Osteocyte (in vitro differentiated cells): Measurements from ENCODE around the gene TMPRSS9. TPM values are rescaled to one million over a fixed set of nuclear protein-coding genes. Genes with fewer than 3 reads are reported as not detected.

ENCODE experiments used
- DNase-seq: peaks from one replicate; pipeline ENCODE4 v3.0.0; 2021; ENCODE audit warnings: mixed read lengths; ENCODE audit not compliant: unreplicated experiment; ENCODE audit errors: extremely low spot score
- H3K27ac Mint-ChIP-seq: one replicate; pipeline ENCODE4 v1.8.0; 2021; ENCODE audit warnings: mild to moderate bottlenecking, mixed read lengths; ENCODE audit not compliant: unreplicated experiment
- H3K27me3 Mint-ChIP-seq: one replicate; pipeline ENCODE4 v1.8.0; 2021; ENCODE audit warnings: mixed read lengths; ENCODE audit not compliant: unreplicated experiment
- H3K36me3 Mint-ChIP-seq: one replicate; pipeline ENCODE4 v1.8.0; 2021; ENCODE audit warnings: mixed read lengths; ENCODE audit not compliant: unreplicated experiment
- H3K4me1 Mint-ChIP-seq: one replicate; pipeline ENCODE4 v1.8.0; 2021; ENCODE audit warnings: mixed read lengths; ENCODE audit not compliant: unreplicated experiment
- H3K4me3 Mint-ChIP-seq: one replicate; pipeline ENCODE4 v1.8.0; 2021; ENCODE audit warnings: mild to moderate bottlenecking, moderate library complexity, mixed read lengths; ENCODE audit not compliant: unreplicated experiment
- H3K9me3 Mint-ChIP-seq: one replicate; pipeline ENCODE4 v1.8.0; 2021; ENCODE audit warnings: mixed read lengths; ENCODE audit not compliant: unreplicated experiment
- CTCF ChIP-seq: fragments of 200-600 bp; sonication (generic); IDR thresholded peaks from 2 replicates; pipeline ENCODE4 v1.5.0; 2021; ENCODE audit warnings: antibody characterized with exemption, mild to moderate bottlenecking, moderate library complexity
- total RNA-seq: library from RNA; stranded (reverse); gene quantifications from 2 replicates; pipeline ENCODE4 v1.2.1, GENCODE V29; 2021

The TMPRSS9 gene
- total RNA-seq, 1 donor from 2014 or later: 0.08 TPM

DNA sequence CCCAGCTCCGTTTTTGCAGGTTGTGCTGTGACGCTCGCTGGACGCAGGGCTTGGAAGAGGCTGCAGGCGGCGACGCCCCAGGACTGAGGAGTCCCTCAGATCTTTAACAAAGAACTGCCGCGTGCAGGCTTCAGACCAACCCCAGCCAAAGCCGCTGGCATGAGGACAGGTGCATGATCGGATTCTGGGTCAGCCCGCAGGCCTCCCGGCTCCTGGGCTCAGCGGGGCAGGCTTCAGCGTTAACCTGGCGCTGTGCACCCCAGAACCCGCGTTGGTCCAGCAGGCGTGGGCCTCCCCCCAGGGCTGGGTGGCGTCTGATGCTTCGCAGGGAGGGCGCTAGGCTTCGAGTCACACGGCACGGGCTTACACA is 68.2 kb downstream of the TMPRSS9 start:
- no peaks in the 10 kb centered on the region for H3K9me3 Mint-ChIP-seq
- peak overlapping the region; percentile 98 for H3K27ac Mint-ChIP-seq
- H3K4me1 Mint-ChIP-seq: peaks cover 17% of the 10 kb centered on the region
- DNase-seq: no peak
- peaks cover 6% of the 10 kb centered on the region for H3K36me3 Mint-ChIP-seq
- no peak for TF ChIP-seq CTCF
- H3K27me3 Mint-ChIP-seq: no peaks in the 10 kb centered on the region
- no peak overlapping the region for H3K4me3 Mint-ChIP-seq

DNA sequence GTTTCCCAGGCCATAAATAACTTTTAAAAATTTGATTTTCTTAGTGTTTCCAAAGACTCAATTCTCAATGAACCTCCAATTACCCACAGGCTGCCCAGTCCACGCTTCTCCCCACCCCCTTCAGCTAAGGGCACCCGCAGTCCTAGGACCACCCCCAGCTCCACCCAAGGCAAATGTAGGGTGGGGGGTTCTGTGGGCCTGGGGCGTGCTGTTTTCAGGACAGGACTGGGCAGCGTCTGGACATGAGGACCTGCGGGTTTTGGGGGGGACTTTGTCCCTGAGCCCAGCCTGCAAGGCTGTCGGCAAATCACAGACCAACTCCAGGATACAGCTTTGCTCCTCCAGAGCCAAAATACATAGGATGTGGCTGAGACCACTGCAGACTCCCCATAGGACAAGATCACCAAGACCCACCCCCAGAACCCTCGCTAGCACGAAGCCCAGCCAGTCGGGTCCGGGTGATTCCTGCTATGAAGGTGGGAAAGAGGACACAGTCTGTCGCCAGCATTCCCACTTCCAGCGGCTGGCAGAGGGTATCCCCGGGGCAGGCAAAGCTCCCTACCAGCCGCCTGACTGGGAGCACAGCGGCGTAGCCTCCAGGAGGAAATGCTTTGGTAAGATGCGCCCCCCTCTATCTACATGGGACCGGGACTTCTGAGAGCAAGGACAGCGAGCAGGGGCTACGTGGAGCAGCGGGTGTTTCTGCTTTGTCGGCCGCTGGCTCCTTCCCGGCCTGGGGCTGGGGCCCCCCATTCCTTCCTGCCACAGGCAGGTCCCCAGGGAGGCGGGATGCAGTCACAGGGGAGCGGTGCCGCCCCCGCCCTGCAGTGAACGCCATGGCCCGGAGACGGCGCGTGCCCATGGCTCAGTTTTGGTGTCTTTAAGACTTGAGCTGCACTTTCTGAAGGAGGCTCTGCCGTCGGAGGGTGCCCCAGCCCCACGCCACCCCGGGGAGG is 69.0 kb downstream of the TMPRSS9 start:
- no peak for DNase-seq
- Mint-ChIP-seq H3K27me3 (no peaks in the 10 kb centered on the region), H3K27ac (peak overlapping the region; percentile 98), H3K36me3 (peaks cover 6% of the 10 kb centered on the region), H3K9me3 (no peaks in the 10 kb centered on the region), H3K4me3 (no peak overlapping the region), H3K4me1 (peaks cover 17% of the 10 kb centered on the region)
- no peak for TF ChIP-seq CTCF

DNA sequence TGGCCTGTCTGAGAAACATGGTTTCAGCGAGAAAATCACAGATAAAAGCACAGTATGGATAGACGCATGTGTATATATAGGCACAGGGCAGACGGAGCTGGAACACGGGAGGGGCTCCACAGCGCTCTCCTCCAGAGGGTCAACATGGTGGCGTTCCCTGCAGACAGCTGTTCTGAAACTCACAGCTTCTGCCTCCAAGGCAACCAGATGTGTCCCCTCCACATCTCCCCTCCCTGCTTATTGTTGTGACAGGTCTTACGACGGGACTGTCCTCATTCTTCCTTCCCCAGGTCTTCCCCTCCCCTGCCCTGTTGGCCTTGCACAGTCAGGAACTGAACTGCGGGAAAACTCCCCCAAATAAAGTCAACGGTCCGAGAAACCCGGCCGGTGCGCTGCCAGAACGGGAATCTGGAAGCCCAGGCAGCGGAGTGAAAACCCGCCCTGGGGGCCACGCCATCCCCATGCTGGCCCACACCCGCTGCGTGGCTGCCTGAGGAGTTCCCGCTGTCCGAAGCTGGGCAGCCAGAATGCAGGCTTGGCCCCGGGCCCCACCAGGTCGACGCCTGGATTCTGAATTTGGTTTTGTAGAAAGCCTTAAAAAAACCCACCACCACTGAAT is 70.0 kb downstream of the TMPRSS9 start:
- peaks cover 16% of the 10 kb centered on the region for H3K4me1 Mint-ChIP-seq
- DNase-seq: no peak
- TF ChIP-seq CTCF: no peak
- H3K27ac Mint-ChIP-seq: peak overlapping the region; percentile 59
- H3K36me3 Mint-ChIP-seq: peaks cover 6% of the 10 kb centered on the region
- H3K9me3 Mint-ChIP-seq: no peaks in the 10 kb centered on the region
- H3K4me3 Mint-ChIP-seq: no peak overlapping the region
- no peaks in the 10 kb centered on the region for H3K27me3 Mint-ChIP-seq

DNA sequence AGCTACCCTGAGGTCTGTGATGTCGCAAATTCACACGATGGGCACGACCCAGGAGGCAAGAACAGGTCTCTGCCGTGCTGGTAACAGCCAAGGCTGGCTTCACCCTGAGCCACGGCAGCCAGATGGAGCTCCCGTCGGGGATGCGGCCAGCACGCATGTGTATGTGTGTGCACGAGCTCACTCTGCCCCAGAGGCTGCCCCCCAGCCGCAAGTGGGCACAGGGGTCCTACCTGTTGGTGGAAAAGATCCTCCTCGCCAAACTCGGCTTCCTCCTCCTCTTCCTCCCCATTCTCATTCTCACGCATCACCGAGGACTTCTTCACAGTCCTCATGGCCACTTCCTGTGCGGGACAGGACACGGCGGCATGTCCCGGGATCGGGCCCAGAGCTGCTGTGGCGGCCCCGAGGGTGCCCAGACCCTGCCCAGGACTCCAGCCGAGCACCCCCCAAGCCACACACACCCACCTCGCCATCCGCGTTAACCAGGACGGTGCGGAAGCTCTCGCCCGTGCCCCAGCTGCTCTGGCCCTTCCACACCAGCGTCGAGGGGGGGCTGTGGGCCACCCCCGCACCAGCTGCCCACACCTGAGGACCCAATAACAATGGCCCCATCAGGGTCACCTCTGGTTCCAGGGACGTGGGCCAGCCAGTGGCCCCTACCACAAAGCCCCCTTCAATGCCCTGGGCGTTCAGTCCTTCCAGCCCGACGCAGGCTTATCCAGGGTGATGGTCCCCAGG is 71.4 kb downstream of the TMPRSS9 start:
- no peak for TF ChIP-seq CTCF
- Mint-ChIP-seq H3K36me3 (peaks cover 6% of the 10 kb centered on the region), H3K4me1 (peaks cover 9% of the 10 kb centered on the region), H3K4me3 (no peak overlapping the region), H3K27ac (no peak overlapping the region), H3K27me3 (no peaks in the 10 kb centered on the region), H3K9me3 (no peaks in the 10 kb centered on the region)
- no peak for DNase-seq
